ENCODE results near the gene AMOT. TPM values are rescaled to one million over a fixed set of nuclear protein-coding genes. Genes with fewer than 3 reads are reported as not detected.

AMOT gene
- total and polyA plus RNA-seq, 2 experiments from 2014 or later = 2.1 to 5.4 TPM

DNA sequence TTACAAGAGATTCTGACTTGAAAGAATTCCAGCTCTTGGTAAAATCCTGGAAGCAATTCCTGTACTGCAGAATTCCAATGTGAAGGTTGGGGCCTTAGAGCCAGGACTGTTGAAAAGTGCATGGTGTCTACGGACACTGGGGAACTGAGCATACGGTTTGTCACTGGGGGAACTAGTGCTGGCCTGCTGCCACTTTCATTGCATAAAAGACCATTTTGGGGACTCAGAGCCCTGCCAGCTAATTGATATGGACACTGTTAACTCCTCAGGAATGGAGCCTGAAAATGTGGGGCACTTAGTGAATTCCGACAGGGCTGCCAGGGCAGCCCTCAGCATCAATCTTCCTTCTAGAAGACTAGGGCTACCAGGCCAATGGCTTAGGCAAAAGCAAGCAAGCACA is 55.9 kb downstream of the AMOT start:
- no peak overlapping the region for H3K4me3 Mint-ChIP-seq
- no peak overlapping the region for H3K4me2 ChIP-seq
- no peak overlapping the region for H3K27ac ChIP-seq (ENCODE audit: low read depth)
- H3F3A ChIP-seq (replicated peaks; ENCODE audit: low read depth) = no peaks in the 10 kb centered on the region
- TF ChIP-seq, protein P1, sequence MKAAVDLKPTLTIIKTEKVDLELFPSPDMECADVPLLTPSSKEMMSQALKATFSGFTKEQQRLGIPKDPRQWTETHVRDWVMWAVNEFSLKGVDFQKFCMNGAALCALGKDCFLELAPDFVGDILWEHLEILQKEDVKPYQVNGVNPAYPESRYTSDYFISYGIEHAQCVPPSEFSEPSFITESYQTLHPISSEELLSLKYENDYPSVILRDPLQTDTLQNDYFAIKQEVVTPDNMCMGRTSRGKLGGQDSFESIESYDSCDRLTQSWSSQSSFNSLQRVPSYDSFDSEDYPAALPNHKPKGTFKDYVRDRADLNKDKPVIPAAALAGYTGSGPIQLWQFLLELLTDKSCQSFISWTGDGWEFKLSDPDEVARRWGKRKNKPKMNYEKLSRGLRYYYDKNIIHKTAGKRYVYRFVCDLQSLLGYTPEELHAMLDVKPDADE (IDR thresholded peaks at IDR 0.05) = no peak
- TF ChIP-seq, protein P2, sequence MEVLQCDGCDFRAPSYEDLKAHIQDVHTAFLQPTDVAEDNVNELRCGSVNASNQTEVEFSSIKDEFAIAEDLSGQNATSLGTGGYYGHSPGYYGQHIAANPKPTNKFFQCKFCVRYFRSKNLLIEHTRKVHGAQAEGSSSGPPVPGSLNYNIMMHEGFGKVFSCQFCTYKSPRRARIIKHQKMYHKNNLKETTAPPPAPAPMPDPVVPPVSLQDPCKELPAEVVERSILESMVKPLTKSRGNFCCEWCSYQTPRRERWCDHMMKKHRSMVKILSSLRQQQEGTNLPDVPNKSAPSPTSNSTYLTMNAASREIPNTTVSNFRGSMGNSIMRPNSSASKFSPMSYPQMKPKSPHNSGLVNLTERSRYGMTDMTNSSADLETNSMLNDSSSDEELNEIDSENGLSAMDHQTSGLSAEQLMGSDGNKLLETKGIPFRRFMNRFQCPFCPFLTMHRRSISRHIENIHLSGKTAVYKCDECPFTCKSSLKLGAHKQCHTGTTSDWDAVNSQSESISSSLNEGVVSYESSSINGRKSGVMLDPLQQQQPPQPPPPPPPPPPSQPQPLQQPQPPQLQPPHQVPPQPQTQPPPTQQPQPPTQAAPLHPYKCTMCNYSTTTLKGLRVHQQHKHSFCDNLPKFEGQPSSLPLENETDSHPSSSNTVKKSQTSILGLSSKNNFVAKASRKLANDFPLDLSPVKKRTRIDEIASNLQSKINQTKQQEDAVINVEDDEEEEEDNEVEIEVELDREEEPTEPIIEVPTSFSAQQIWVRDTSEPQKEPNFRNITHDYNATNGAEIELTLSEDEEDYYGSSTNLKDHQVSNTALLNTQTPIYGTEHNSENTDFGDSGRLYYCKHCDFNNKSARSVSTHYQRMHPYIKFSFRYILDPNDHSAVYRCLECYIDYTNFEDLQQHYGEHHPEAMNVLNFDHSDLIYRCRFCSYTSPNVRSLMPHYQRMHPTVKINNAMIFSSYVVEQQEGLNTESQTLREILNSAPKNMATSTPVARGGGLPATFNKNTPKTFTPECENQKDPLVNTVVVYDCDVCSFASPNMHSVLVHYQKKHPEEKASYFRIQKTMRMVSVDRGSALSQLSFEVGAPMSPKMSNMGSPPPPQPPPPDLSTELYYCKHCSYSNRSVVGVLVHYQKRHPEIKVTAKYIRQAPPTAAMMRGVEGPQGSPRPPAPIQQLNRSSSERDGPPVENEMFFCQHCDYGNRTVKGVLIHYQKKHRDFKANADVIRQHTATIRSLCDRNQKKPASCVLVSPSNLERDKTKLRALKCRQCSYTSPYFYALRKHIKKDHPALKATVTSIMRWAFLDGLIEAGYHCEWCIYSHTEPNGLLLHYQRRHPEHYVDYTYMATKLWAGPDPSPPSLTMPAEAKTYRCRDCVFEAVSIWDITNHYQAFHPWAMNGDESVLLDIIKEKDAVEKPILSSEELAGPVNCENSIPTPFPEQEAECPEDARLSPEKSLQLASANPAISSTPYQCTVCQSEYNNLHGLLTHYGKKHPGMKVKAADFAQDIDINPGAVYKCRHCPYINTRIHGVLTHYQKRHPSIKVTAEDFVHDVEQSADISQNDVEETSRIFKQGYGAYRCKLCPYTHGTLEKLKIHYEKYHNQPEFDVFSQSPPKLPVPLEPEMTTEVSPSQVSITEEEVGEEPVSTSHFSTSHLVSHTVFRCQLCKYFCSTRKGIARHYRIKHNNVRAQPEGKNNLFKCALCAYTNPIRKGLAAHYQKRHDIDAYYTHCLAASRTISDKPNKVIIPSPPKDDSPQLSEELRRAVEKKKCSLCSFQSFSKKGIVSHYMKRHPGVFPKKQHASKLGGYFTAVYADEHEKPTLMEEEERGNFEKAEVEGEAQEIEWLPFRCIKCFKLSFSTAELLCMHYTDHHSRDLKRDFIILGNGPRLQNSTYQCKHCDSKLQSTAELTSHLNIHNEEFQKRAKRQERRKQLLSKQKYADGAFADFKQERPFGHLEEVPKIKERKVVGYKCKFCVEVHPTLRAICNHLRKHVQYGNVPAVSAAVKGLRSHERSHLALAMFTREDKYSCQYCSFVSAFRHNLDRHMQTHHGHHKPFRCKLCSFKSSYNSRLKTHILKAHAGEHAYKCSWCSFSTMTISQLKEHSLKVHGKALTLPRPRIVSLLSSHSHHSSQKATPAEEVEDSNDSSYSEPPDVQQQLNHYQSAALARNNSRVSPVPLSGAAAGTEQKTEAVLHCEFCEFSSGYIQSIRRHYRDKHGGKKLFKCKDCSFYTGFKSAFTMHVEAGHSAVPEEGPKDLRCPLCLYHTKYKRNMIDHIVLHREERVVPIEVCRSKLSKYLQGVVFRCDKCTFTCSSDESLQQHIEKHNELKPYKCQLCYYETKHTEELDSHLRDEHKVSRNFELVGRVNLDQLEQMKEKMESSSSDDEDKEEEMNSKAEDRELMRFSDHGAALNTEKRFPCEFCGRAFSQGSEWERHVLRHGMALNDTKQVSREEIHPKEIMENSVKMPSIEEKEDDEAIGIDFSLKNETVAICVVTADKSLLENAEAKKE (CRISPR knock-in tag; IDR thresholded peaks at IDR 0.05) = no peak
- TF ChIP-seq EZH2 (IDR thresholded peaks at IDR 0.05; ENCODE audit: low read depth, unreplicated experiment) = no peak
- no peak for TF ChIP-seq NANOG (IDR thresholded peaks at IDR 0.05; ENCODE audit: borderline replicate concordance)
- TF ChIP-seq, protein P3, sequence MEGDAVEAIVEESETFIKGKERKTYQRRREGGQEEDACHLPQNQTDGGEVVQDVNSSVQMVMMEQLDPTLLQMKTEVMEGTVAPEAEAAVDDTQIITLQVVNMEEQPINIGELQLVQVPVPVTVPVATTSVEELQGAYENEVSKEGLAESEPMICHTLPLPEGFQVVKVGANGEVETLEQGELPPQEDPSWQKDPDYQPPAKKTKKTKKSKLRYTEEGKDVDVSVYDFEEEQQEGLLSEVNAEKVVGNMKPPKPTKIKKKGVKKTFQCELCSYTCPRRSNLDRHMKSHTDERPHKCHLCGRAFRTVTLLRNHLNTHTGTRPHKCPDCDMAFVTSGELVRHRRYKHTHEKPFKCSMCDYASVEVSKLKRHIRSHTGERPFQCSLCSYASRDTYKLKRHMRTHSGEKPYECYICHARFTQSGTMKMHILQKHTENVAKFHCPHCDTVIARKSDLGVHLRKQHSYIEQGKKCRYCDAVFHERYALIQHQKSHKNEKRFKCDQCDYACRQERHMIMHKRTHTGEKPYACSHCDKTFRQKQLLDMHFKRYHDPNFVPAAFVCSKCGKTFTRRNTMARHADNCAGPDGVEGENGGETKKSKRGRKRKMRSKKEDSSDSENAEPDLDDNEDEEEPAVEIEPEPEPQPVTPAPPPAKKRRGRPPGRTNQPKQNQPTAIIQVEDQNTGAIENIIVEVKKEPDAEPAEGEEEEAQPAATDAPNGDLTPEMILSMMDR (conservative IDR thresholded peaks at IDR 0.05; ENCODE audit: low read depth in 2 of 2) = no peak
- no peak for TF ChIP-seq STAT1 (IDR thresholded peaks at IDR 0.05; ENCODE audit: unreplicated experiment)
- TF ChIP-seq, protein P4, sequence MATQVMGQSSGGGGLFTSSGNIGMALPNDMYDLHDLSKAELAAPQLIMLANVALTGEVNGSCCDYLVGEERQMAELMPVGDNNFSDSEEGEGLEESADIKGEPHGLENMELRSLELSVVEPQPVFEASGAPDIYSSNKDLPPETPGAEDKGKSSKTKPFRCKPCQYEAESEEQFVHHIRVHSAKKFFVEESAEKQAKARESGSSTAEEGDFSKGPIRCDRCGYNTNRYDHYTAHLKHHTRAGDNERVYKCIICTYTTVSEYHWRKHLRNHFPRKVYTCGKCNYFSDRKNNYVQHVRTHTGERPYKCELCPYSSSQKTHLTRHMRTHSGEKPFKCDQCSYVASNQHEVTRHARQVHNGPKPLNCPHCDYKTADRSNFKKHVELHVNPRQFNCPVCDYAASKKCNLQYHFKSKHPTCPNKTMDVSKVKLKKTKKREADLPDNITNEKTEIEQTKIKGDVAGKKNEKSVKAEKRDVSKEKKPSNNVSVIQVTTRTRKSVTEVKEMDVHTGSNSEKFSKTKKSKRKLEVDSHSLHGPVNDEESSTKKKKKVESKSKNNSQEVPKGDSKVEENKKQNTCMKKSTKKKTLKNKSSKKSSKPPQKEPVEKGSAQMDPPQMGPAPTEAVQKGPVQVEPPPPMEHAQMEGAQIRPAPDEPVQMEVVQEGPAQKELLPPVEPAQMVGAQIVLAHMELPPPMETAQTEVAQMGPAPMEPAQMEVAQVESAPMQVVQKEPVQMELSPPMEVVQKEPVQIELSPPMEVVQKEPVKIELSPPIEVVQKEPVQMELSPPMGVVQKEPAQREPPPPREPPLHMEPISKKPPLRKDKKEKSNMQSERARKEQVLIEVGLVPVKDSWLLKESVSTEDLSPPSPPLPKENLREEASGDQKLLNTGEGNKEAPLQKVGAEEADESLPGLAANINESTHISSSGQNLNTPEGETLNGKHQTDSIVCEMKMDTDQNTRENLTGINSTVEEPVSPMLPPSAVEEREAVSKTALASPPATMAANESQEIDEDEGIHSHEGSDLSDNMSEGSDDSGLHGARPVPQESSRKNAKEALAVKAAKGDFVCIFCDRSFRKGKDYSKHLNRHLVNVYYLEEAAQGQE (IDR thresholded peaks at IDR 0.05; ENCODE audit: unreplicated experiment) = no peak
- no peak for TF ChIP-seq EZH2phosphoT487 (IDR thresholded peaks at IDR 0.05; ENCODE audit: unreplicated experiment)
- TF ChIP-seq JUNB (IDR thresholded peaks at IDR 0.05; ENCODE audit: unreplicated experiment) = no peak
- TF ChIP-seq POLR2AphosphoS5 (IDR thresholded peaks at IDR 0.05; ENCODE audit: low read depth) = no peak
- no peak for TF ChIP-seq ZNF114 (CRISPR knock-in tag; IDR thresholded peaks at IDR 0.05)
- no peak for TF ChIP-seq ZNF331 (CRISPR knock-in tag; IDR thresholded peaks at IDR 0.05; ENCODE audit: low read depth)
- no peak for TF ChIP-seq CREB1 (CRISPR knock-in tag; IDR thresholded peaks at IDR 0.05; ENCODE audit: low read depth)
- no peaks in the 10 kb centered on the region for H3K9me2 ChIP-seq (ENCODE audit: insufficient read depth)
- H3K36me3 ChIP-seq (ENCODE audit: insufficient read depth) = no peaks in the 10 kb centered on the region
- no peaks in the 10 kb centered on the region for H4K20me1 ChIP-seq (replicated peaks; ENCODE audit: insufficient read depth)
- H2AFZ ChIP-seq = no peak overlapping the region
- ATAC-seq (no peak), DNase-seq (ENCODE audit: low spot score) (no peak)
- H3K27ac Mint-ChIP-seq = no peak overlapping the region
- peaks cover 16% of the 10 kb centered on the region; the same call in 2 of the 3 replicates for H3K36me3 Mint-ChIP-seq (ENCODE audit: low read depth)
- peaks cover 9% of the 10 kb centered on the region for H3K4me1 Mint-ChIP-seq
- H3K27me3 Mint-ChIP-seq (ENCODE audit: insufficient read depth, low read depth, poor library complexity) = no peaks in the 10 kb centered on the region
- no peaks in the 10 kb centered on the region for H3K4me1 ChIP-seq (ENCODE audit: insufficient read depth)
- H3K79me2 ChIP-seq (replicated peaks; ENCODE audit: insufficient read depth) = no peaks in the 10 kb centered on the region
- H3K9me3 Mint-ChIP-seq = no peaks in the 10 kb centered on the region
- no peaks in the 10 kb centered on the region for H3K27me3 ChIP-seq (ENCODE audit: insufficient read depth)
- no peak overlapping the region for H3K4me3 ChIP-seq

Data from GM23338 (cell line).